ENCODE results near the gene LRP8. TPM values are rescaled to one million over a fixed set of nuclear protein-coding genes. Genes with fewer than 3 reads are reported as not detected.

Gene LRP8
- total RNA-seq, 1 donor from 2014 or later, result 7.1 TPM

DNA sequence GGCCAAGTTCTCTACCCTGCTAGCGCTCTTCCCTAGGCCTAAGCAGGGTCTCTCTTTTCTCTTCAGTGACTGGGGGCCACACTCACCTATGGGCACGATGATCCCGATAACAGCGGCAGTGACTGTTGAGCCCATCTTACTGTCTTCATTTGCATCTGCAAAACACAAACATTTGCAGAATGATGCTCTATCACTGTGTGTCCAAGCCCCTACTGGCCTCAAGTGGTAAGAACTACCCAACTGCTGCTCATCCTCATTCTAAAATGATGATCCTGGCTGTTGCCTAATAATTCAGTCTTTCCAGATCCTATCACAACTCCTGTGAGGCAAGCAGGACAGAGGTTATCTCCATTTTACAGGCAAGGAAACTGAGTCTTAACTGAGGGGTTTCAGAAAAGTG lies 72.8 kb downstream of the LRP8 start:
- no peak overlapping the region for H3K4me3 Mint-ChIP-seq (ENCODE audit: unreplicated experiment)
- H3K36me3 Mint-ChIP-seq (ENCODE audit: low read depth), result no peaks in the 10 kb centered on the region
- DNase-seq (ENCODE audit: low spot score), result no peak
- no peaks in the 10 kb centered on the region for H3K4me1 Mint-ChIP-seq (ENCODE audit: low read depth)
- no peak overlapping the region for H3K27ac Mint-ChIP-seq (ENCODE audit: unreplicated experiment)
- H3K9me3 Mint-ChIP-seq (ENCODE audit: low read depth), result no peaks in the 10 kb centered on the region
- TF ChIP-seq, protein P1, sequence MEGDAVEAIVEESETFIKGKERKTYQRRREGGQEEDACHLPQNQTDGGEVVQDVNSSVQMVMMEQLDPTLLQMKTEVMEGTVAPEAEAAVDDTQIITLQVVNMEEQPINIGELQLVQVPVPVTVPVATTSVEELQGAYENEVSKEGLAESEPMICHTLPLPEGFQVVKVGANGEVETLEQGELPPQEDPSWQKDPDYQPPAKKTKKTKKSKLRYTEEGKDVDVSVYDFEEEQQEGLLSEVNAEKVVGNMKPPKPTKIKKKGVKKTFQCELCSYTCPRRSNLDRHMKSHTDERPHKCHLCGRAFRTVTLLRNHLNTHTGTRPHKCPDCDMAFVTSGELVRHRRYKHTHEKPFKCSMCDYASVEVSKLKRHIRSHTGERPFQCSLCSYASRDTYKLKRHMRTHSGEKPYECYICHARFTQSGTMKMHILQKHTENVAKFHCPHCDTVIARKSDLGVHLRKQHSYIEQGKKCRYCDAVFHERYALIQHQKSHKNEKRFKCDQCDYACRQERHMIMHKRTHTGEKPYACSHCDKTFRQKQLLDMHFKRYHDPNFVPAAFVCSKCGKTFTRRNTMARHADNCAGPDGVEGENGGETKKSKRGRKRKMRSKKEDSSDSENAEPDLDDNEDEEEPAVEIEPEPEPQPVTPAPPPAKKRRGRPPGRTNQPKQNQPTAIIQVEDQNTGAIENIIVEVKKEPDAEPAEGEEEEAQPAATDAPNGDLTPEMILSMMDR (IDR thresholded peaks at IDR 0.05), result peak; percentile 30
- no peaks in the 10 kb centered on the region for H3K27me3 Mint-ChIP-seq (ENCODE audit: low read depth)

DNA sequence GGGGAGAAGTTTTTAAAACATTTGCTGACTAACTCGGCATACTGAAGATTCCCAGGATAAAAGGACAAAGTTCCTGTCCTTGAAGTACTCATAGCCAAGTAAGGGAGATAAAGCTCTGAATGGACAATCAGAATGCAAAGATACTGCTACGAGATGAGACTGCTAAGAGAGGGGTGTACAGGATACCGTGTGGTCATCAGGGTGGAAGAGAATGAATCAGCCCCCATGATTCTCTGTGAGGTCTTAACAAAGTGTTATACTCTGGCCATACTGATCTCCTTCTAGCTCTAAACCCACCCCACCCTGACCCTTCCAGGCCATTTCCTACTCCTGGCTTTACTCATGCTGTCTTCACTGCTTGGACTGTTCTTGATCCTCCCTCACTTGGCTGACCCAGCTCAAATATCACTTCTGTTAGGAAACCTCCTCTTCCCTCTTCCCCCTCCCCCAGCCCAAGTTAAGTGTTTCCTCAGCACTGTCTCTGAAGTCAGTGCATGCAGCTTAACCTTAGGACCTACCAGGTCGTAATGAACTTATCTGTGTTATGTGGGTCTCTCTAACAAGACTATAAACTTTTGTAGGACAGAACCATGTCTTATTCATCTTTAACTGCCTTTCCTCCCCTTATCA lies 73.7 kb downstream of the LRP8 start:
- H3K9me3 Mint-ChIP-seq (ENCODE audit: low read depth), result no peaks in the 10 kb centered on the region
- DNase-seq (ENCODE audit: low spot score), result no peak
- no peak overlapping the region for H3K4me3 Mint-ChIP-seq (ENCODE audit: unreplicated experiment)
- H3K4me1 Mint-ChIP-seq (ENCODE audit: low read depth), result no peaks in the 10 kb centered on the region
- H3K27me3 Mint-ChIP-seq (ENCODE audit: low read depth), result no peaks in the 10 kb centered on the region
- no peaks in the 10 kb centered on the region for H3K36me3 Mint-ChIP-seq (ENCODE audit: low read depth)
- H3K27ac Mint-ChIP-seq (ENCODE audit: unreplicated experiment), result no peak overlapping the region
- TF ChIP-seq, protein P1 (IDR thresholded peaks at IDR 0.05), result no peak

DNA sequence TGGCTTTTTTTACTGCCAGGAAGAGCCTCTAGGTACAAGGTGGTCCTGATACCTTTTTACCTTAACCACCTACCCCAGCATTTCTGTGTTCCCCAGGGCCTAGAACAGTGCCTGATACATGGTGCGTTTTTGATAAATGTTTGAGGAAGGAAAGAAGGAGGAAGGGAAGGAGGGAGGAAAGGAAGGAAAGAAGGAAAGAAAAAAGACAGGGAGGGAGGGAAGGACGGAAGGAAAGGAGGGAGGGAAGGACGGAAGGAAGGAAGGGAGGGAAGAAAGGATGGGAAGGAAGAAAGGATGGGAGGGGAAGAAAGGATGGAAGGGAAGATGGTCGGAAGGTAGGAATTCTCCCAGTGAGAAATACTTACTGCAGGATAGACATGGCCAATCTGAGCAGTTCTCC lies 77.5 kb downstream of the LRP8 start:
- no peaks in the 10 kb centered on the region for H3K36me3 Mint-ChIP-seq (ENCODE audit: low read depth)
- no peaks in the 10 kb centered on the region for H3K9me3 Mint-ChIP-seq (ENCODE audit: low read depth)
- TF ChIP-seq, protein P1 (IDR thresholded peaks at IDR 0.05), result no peak
- H3K4me3 Mint-ChIP-seq (ENCODE audit: unreplicated experiment), result no peak overlapping the region
- no peak for DNase-seq (ENCODE audit: low spot score)
- no peak overlapping the region for H3K27ac Mint-ChIP-seq (ENCODE audit: unreplicated experiment)
- peaks cover 3% of the 10 kb centered on the region for H3K4me1 Mint-ChIP-seq (ENCODE audit: low read depth)
- H3K27me3 Mint-ChIP-seq (ENCODE audit: low read depth), result no peaks in the 10 kb centered on the region

DNA sequence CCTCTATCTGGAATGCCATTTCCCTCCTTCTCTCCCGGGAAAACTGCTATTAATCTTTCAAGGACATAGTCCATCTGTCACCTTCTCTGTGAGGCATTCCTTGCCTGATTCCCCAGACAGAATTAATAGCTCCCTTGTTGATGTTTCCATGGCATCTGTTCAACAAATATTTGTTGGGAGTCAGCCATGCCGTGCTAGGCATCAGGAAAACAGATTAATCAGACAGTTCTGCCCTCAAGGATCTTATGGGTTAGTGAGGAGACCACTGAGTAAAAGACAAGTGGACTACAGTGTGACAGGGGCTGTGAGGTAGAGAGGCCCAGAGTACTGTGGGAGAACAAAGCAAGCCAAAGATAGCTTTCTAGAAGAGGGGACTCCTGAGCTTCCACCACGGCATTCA lies 78.2 kb downstream of the LRP8 start:
- Mint-ChIP-seq H3K27me3 (ENCODE audit: low read depth) (no peaks in the 10 kb centered on the region), H3K27ac (ENCODE audit: unreplicated experiment) (no peak overlapping the region), H3K36me3 (ENCODE audit: low read depth) (no peaks in the 10 kb centered on the region), H3K9me3 (ENCODE audit: low read depth) (no peaks in the 10 kb centered on the region), H3K4me1 (ENCODE audit: low read depth) (peaks cover 3% of the 10 kb centered on the region), H3K4me3 (ENCODE audit: unreplicated experiment) (no peak overlapping the region)
- DNase-seq (ENCODE audit: low spot score), result no peak
- TF ChIP-seq, protein P1 (IDR thresholded peaks at IDR 0.05), result no peak

DNA sequence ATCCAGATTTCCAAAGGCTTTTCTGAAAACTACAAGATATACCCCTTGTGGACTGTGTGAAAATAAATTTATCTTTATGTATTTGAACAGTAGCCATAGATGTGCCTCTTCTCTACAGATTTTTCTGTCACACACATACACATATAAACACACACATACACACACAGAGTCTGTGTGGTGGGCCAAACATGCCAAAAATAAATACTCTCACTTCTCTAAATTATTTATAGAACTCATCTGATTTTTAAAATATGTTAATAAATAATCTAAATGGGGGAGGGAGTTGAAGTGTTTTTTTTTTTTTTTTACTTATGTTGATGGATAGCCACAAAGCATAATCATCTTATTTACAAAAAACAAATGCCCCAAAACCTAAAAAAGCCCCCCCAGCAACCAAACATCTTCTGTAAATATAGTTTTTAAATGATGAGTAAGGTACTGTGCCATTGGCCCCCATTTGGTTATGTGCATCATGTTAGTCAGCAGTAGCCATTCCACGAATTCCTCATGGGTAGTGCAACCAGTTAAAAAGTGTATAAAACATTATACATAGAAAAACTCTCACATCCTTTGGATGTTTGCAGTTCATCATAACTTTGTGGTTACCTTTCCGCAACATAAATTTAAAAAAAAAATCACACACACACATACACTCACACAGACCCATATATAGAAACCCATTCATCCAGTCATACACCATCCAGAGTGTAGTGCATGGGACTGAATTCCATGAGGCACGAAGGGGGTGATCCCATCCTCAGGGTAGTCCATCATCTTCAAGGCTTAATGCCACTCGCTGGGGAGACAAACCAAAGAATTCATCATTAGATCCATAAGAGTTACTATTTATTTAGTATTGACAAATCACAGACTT lies 81.4 kb downstream of the LRP8 start:
- no peak for DNase-seq (ENCODE audit: low spot score)
- Mint-ChIP-seq H3K9me3 (ENCODE audit: low read depth) (no peaks in the 10 kb centered on the region), H3K36me3 (ENCODE audit: low read depth) (no peaks in the 10 kb centered on the region), H3K27me3 (ENCODE audit: low read depth) (no peaks in the 10 kb centered on the region), H3K27ac (ENCODE audit: unreplicated experiment) (no peak overlapping the region), H3K4me1 (ENCODE audit: low read depth) (peaks cover 3% of the 10 kb centered on the region), H3K4me3 (ENCODE audit: unreplicated experiment) (no peak overlapping the region)
- TF ChIP-seq, protein P1 (IDR thresholded peaks at IDR 0.05), result no peak

Data from chondrocyte (in vitro differentiated cells).